Muscle of leg (tissue), 16 donors: ENCODE measurements around the gene PHF13. TPM values are rescaled to one million over a fixed set of nuclear protein-coding genes. Genes with fewer than 3 reads are reported as not detected.
A peak's percentile ranks its signal among the peaks of the same experiment; 100 is the strongest.

Experiments
- DNase-seq: peaks from one replicate; pipeline ENCODE4 v3.0.0; 2013
- H3K27ac ChIP-seq: one replicate; pipeline ENCODE4 v1.5.1; 2013; ENCODE audit warnings: mild to moderate bottlenecking, low read length, control low read depth
- H3K27me3 ChIP-seq: one replicate; pipeline ENCODE4 v1.6.1; 2013; ENCODE audit warnings: low read length; ENCODE audit not compliant: control insufficient read depth, insufficient read depth
- H3K36me3 ChIP-seq: one replicate; pipeline ENCODE4 v1.6.1; 2013; ENCODE audit warnings: low read length; ENCODE audit not compliant: control insufficient read depth, insufficient read depth
- H3K4me1 ChIP-seq: one replicate; pipeline ENCODE4 v1.6.1; 2013; ENCODE audit warnings: low read length; ENCODE audit not compliant: control insufficient read depth, insufficient read depth
- H3K4me3 ChIP-seq: one replicate; pipeline ENCODE4 v1.5.1; 2013; ENCODE audit warnings: low read length, control low read depth
- H3K9me3 ChIP-seq: replicated peaks from 2 replicates; pipeline ENCODE4 v1.6.1; 2013; ENCODE audit warnings: low read depth, low read length; ENCODE audit not compliant: control insufficient read depth
- WGBS: methylation state at CpG from one replicate; pipeline ENCODE4 v1.1.5; 2013; ENCODE audit warnings: missing lambda C conversion rate; ENCODE audit not compliant: insufficient coverage; 5-methylcytosine and 5-hydroxymethylcytosine counted together
- long read RNA-seq, 11 donors: transcript quantifications; one replicate each; lab custom pipeline, GENCODE V29; 2026
- polyA plus RNA-seq, 8 donors: library from polyadenylated mRNA; unstranded; fragments of 120-200 nt; gene quantifications; one replicate each; pipeline versions ENCODE4 v1.2.1 to v1.2.3, GENCODE V29; 2013; ENCODE audit warnings: inconsistent platforms in 1 of 8, low replicate concordance in 1 of 8; ENCODE audit not compliant: insufficient read length in 8 of 8, insufficient read depth in 1 of 8
- total RNA-seq: library from RNA; stranded (reverse); fragments of 120-200 nt; gene quantifications from one replicate; pipeline ENCODE4 v1.2.4, GENCODE V29; 2013

PHF13 gene
- total RNA-seq (11.6 TPM), polyA plus RNA-seq (10 to 100 TPM; 18.9 to 24.2 (median 22.1) TPM)
- long read RNA-seq, donor 1, result 0 reads
- long read RNA-seq, donor 2, result 0 reads
- long read RNA-seq, donor 3, transcript PHF13-201 (4 exons, 3,681 nt), result major isoform, 6 of 6 reads
- long read RNA-seq, donor 3, partial matches to known transcripts, result 0 of 6 reads
- long read RNA-seq, donor 3, other reads (novel, unspliced or antisense), result 0 of 6 reads
- long read RNA-seq, donor 4, transcript PHF13-201 (4 exons, 3,681 nt), result major isoform, 6 of 6 reads
- long read RNA-seq, donor 4, partial matches to known transcripts, result 0 of 6 reads
- long read RNA-seq, donor 4, other reads (novel, unspliced or antisense), result 0 of 6 reads
- long read RNA-seq, donor 5, transcript PHF13-201 (4 exons, 3,681 nt), result major isoform, 10 of 50 reads
- long read RNA-seq, donor 5, partial matches to known transcripts, result 40 of 50 reads
- long read RNA-seq, donor 5, other reads (novel, unspliced or antisense), result 0 of 50 reads
- long read RNA-seq, donor 6, transcript PHF13-201 (4 exons, 3,681 nt), result major isoform, 10 of 16 reads
- long read RNA-seq, donor 6, partial matches to known transcripts, result 6 of 16 reads
- long read RNA-seq, donor 6, other reads (novel, unspliced or antisense), result 0 of 16 reads
- long read RNA-seq, donor 7, partial matches to known transcripts, result 0 of 4 reads
- long read RNA-seq, donor 7, other reads (novel, unspliced or antisense), result 0 of 4 reads
- long read RNA-seq, donor 8, partial matches to known transcripts, result 6 of 6 reads
- long read RNA-seq, donor 8, other reads (novel, unspliced or antisense), result 0 of 6 reads
- long read RNA-seq, donor 9, partial matches to known transcripts, result 28 of 32 reads
- long read RNA-seq, donor 9, other reads (novel, unspliced or antisense), result 0 of 32 reads
- long read RNA-seq, donor 10, partial matches to known transcripts, result 5 of 9 reads
- long read RNA-seq, donor 10, other reads (novel, unspliced or antisense), result 0 of 9 reads
- long read RNA-seq, donor 11, partial matches to known transcripts, result 0 of 2 reads
- long read RNA-seq, donor 11, other reads (novel, unspliced or antisense), result 0 of 2 reads

- H3K9me3 ChIP-seq, result no peaks in the 10 kb centered on the region
- H3K36me3 ChIP-seq, result peaks cover 12% of the 10 kb centered on the region
- peaks cover 12% of the 10 kb centered on the region for H3K4me1 ChIP-seq
- H3K27ac ChIP-seq, result peak within 1 kb of the TSS; percentile 95
- 0% methylated on average over 67 of the region's 84 CpGs for WGBS
- no peaks in the 10 kb centered on the region for H3K27me3 ChIP-seq
- DNase-seq, result no peak
- peak within 1 kb of the TSS; percentile 74 for H3K4me3 ChIP-seq
Measured at GRCh38 chr1:6613361-6614018, at the start of gene PHF13. TSS of gene PHF13 (plus strand) at chr1:6613731. CDS start at chr1:6614067, 336 bp downstream.

GRCh38 chr1:6569033-6569432, 44.5 kb upstream of the PHF13 start:
- DNase-seq, result no peak
- Histone ChIP-seq H3K9me3 (no peaks in the 10 kb centered on the region), H3K36me3 (no peaks in the 10 kb centered on the region), H3K27me3 (peaks cover 2% of the 10 kb centered on the region), H3K4me3 (no peak overlapping the region), H3K27ac (no peak overlapping the region), H3K4me1 (peaks cover 3% of the 10 kb centered on the region)
- 91% methylated on average over 11 of the region's 11 CpGs for WGBS

DNA sequence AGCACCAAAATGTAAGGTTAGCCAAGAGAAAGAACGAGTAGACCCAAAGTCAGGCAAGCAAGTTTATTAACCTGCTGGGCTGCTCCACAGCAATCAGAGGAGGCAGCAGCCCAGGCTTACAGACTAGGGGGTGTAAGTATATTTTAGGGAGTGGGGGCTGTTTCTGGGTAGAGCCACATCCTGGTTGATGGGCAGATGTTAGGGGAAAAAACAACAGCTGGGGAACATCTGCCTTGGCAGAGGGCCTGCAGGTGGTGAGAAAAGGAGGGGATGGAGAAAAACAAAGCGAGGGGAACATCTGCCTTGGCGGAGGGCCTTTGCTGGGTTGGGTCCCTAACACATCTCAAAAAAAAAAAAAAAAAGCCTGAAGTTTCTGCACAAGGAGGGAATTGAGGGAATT, 43.4 kb upstream of the PHF13 start:
- Histone ChIP-seq H3K36me3 (no peaks in the 10 kb centered on the region), H3K27ac (no peak overlapping the region), H3K4me3 (no peak overlapping the region), H3K27me3 (peaks cover 2% of the 10 kb centered on the region), H3K9me3 (no peaks in the 10 kb centered on the region), H3K4me1 (peaks cover 3% of the 10 kb centered on the region)
- DNase-seq, result no peak
- 17% methylated on average over 1 of the region's 3 CpGs for WGBS

GRCh38 chr1:6570987-6571386, 42.5 kb upstream of the PHF13 start:
- Histone ChIP-seq H3K4me1 (peaks cover 3% of the 10 kb centered on the region), H3K4me3 (no peak overlapping the region), H3K27me3 (no peaks in the 10 kb centered on the region), H3K9me3 (no peaks in the 10 kb centered on the region), H3K27ac (no peak overlapping the region), H3K36me3 (no peaks in the 10 kb centered on the region)
- WGBS, result 76% methylated on average over 4 of the region's 5 CpGs
- DNase-seq, result no peak

GRCh38 chr1:6572653-6573383, 40.7 kb upstream of the PHF13 start:
- Histone ChIP-seq H3K9me3 (no peaks in the 10 kb centered on the region), H3K27ac (no peak overlapping the region), H3K4me3 (no peak overlapping the region), H3K4me1 (peaks cover 3% of the 10 kb centered on the region), H3K27me3 (no peaks in the 10 kb centered on the region), H3K36me3 (no peaks in the 10 kb centered on the region)
- 56% methylated on average over 11 of the region's 12 CpGs for WGBS
- no peak for DNase-seq

DNA sequence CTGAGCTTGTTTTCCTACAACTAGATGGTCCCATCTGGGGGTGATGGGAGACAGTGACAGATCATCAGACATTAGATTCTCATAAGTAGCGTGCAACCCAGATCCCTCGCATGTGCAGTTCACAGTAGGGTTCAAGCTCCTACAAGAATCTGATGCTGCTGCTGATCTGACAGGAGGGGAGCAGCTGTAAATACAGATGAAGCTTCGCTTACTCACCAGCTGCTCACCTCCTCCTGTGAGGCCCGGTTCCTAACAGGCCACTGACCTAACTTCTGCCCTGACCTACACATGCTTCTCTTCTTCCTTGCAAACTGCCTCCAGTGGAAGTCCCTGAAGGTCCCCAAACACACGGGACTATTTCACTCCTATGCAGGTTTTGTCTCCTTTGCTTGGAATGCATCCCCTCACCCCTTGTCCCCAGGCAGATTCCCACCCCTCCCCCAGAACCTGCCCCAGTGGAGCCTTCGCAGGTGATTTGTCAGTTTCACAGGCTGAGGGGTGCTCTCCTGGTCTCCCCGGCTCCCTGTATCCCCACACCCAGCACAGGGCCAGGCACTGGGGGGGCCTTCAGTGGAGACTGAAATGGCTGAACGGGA, 39.4 kb upstream of the PHF13 start:
- Histone ChIP-seq H3K9me3 (no peaks in the 10 kb centered on the region), H3K27ac (no peak overlapping the region), H3K27me3 (no peaks in the 10 kb centered on the region), H3K36me3 (no peaks in the 10 kb centered on the region), H3K4me3 (no peak overlapping the region), H3K4me1 (peaks cover 6% of the 10 kb centered on the region)
- no peak for DNase-seq
- 57% methylated on average over 6 of the region's 8 CpGs for WGBS

GRCh38 chr1:6574818-6575217, 38.7 kb upstream of the PHF13 start:
- Histone ChIP-seq H3K36me3 (no peaks in the 10 kb centered on the region), H3K4me1 (peaks cover 11% of the 10 kb centered on the region), H3K27ac (no peak overlapping the region), H3K9me3 (no peaks in the 10 kb centered on the region), H3K27me3 (no peaks in the 10 kb centered on the region), H3K4me3 (no peak overlapping the region)
- 82% methylated on average over 12 of the region's 14 CpGs for WGBS
- no peak for DNase-seq

- DNase-seq, result no peak
- Histone ChIP-seq H3K9me3 (no peaks in the 10 kb centered on the region), H3K36me3 (peaks cover 5% of the 10 kb centered on the region), H3K4me3 (no peak overlapping the region), H3K4me1 (peaks cover 29% of the 10 kb centered on the region), H3K27me3 (no peaks in the 10 kb centered on the region), H3K27ac (no peak overlapping the region)
- WGBS, result 67% methylated on average over 5 of the region's 6 CpGs
Measured at GRCh38 chr1:6577831-6578525, 35.6 kb upstream of the PHF13 start.
